Activated B cell treated with CpG ODN at 0.5 μM for 24 hours (primary cell): ENCODE results near the gene DLG2. TPM values are rescaled to one million over a fixed set of nuclear protein-coding genes. Genes with fewer than 3 reads are reported as not detected.

Experiments
- ATAC-seq: fragments of 200-7000 bp; cut with Tn5 transposase; one replicate; pipeline ENCODE4 v1.10.0; 2021; ENCODE audit warnings: low read depth, mild to moderate bottlenecking, moderate library complexity
- CTCF ChIA-PET: fragments of 350-600 bp; sonication (Branson Sonifier 250); formaldehyde crosslinking; loops from one replicate; lab custom pipeline; 2021; ENCODE audit warnings: antibody characterized with exemption; lab: Charles Lee
- POLR2A ChIA-PET: fragments of 350-600 bp; sonication (Branson Sonifier 250); formaldehyde crosslinking; loops from one replicate; lab custom pipeline; 2021; ENCODE audit warnings: antibody characterized with exemption; lab: Charles Lee
- DNase-seq: peaks from one replicate; pipeline ENCODE4 v3.0.0; 2022
- H3K27ac Mint-ChIP-seq: one replicate; pipeline ENCODE4 v1.8.0; 2020; ENCODE audit warnings: mixed read lengths
- H3K27me3 Mint-ChIP-seq: one replicate; pipeline ENCODE4 v1.8.0; 2021; ENCODE audit warnings: mixed read lengths
- H3K36me3 Mint-ChIP-seq: one replicate; pipeline ENCODE4 v1.8.0; 2021; ENCODE audit warnings: low read depth, mixed read lengths
- H3K4me1 Mint-ChIP-seq: one replicate; pipeline ENCODE4 v1.8.0; 2021; ENCODE audit warnings: mixed read lengths
- H3K4me3 Mint-ChIP-seq: one replicate; pipeline ENCODE4 v1.8.0; 2020; ENCODE audit warnings: mild to moderate bottlenecking, mixed read lengths
- H3K9me3 Mint-ChIP-seq: one replicate; pipeline ENCODE4 v1.8.0; 2020; ENCODE audit warnings: mixed read lengths
- CTCF ChIP-seq: fragments of 200-600 bp; IDR thresholded peaks from one replicate; pipeline ENCODE4 v1.8.0; 2022; ENCODE audit warnings: antibody characterized with exemption, mild to moderate bottlenecking
- intact Hi-C: fragments of 100-400 bp; cut with micrococcal nuclease; formaldehyde crosslinking; loops from one replicate; pipeline ENCODE4 v1.15.1; 2024
- total RNA-seq: library from RNA; stranded (reverse); gene quantifications from 2 replicates; pipeline ENCODE4 v1.2.3, GENCODE V29; 2022

The DLG2 gene
- total RNA-seq, 1 donor from 2014 or later, result 2.7 TPM

GRCh38 chr11:84290647-84291046 is 1336.5 kb downstream of the DLG2 start:
- no peak for ATAC-seq
- no peak for TF ChIP-seq CTCF
- ChIA-PET CTCF (no interaction called here), POLR2A (no interaction called here)
- intact Hi-C loops, result no loop called here
- H3K4me1 Mint-ChIP-seq, result no peaks in the 10 kb centered on the region
- no peaks in the 10 kb centered on the region for H3K27me3 Mint-ChIP-seq
- H3K4me3 Mint-ChIP-seq, result no peak overlapping the region
- H3K36me3 Mint-ChIP-seq, result no peaks in the 10 kb centered on the region
- no peak overlapping the region for H3K27ac Mint-ChIP-seq
- no peak for DNase-seq
- no peaks in the 10 kb centered on the region for H3K9me3 Mint-ChIP-seq

GRCh38 chr11:84289381-84289906 is 1337.7 kb downstream of the DLG2 start:
- CTCF ChIA-PET, result no interaction called here
- POLR2A ChIA-PET, result no interaction called here
- no peak for DNase-seq
- no peaks in the 10 kb centered on the region for H3K4me1 Mint-ChIP-seq
- intact Hi-C loops, result no loop called here
- no peak overlapping the region for H3K4me3 Mint-ChIP-seq
- no peaks in the 10 kb centered on the region for H3K36me3 Mint-ChIP-seq
- no peak for ATAC-seq
- no peak overlapping the region for H3K27ac Mint-ChIP-seq
- no peaks in the 10 kb centered on the region for H3K27me3 Mint-ChIP-seq
- TF ChIP-seq CTCF, result no peak
- no peaks in the 10 kb centered on the region for H3K9me3 Mint-ChIP-seq

- no peak for ATAC-seq
- no peak for DNase-seq
- intact Hi-C loops, result no loop called here
- POLR2A ChIA-PET, result no interaction called here
- Mint-ChIP-seq H3K36me3 (no peaks in the 10 kb centered on the region), H3K4me3 (no peak overlapping the region), H3K9me3 (peaks cover 5% of the 10 kb centered on the region), H3K27me3 (no peaks in the 10 kb centered on the region), H3K4me1 (no peaks in the 10 kb centered on the region), H3K27ac (no peak overlapping the region)
- CTCF ChIA-PET, result no interaction called here
- no peak for TF ChIP-seq CTCF
These were observed 1353.6 kb downstream of the DLG2 start for GRCh38 chr11:84273541-84273940.

GRCh38 chr11:84270466-84270865 is 1356.7 kb downstream of the DLG2 start:
- DNase-seq (no peak), ATAC-seq (no peak)
- ChIA-PET CTCF (no interaction called here), POLR2A (no interaction called here)
- H3K27ac Mint-ChIP-seq, result no peak overlapping the region
- no peak overlapping the region for H3K4me3 Mint-ChIP-seq
- no peaks in the 10 kb centered on the region for H3K4me1 Mint-ChIP-seq
- intact Hi-C loops, result no loop called here
- no peaks in the 10 kb centered on the region for H3K36me3 Mint-ChIP-seq
- H3K9me3 Mint-ChIP-seq, result no peaks in the 10 kb centered on the region
- no peaks in the 10 kb centered on the region for H3K27me3 Mint-ChIP-seq
- no peak for TF ChIP-seq CTCF

- H3K36me3 Mint-ChIP-seq, result no peaks in the 10 kb centered on the region
These were observed 1363.1 kb downstream of the DLG2 start for GRCh38 chr11:84264066-84264465.

More at GRCh38 chr11:84264066-84264465, 1363.1 kb downstream of the DLG2 start:
- intact Hi-C loops, result no loop called here
- no peak overlapping the region for H3K27ac Mint-ChIP-seq
- H3K27me3 Mint-ChIP-seq, result no peaks in the 10 kb centered on the region
- ChIA-PET POLR2A (no interaction called here), CTCF (no interaction called here)
- no peak overlapping the region for H3K4me3 Mint-ChIP-seq
- H3K9me3 Mint-ChIP-seq, result no peaks in the 10 kb centered on the region
- TF ChIP-seq CTCF, result no peak
- DNase-seq (no peak), ATAC-seq (no peak)
- H3K4me1 Mint-ChIP-seq, result no peaks in the 10 kb centered on the region
